A673 (cell line): Measurements from ENCODE around the gene PNMT. TPM values are rescaled to one million over a fixed set of nuclear protein-coding genes. Genes with fewer than 3 reads are reported as not detected.

Experiments
- BruUV-seq: library from RNA; stranded (reverse); fragments of 400-500 nt; replicated peaks from 2 replicates; lab custom pipeline; 2021; lab: Mats Ljungman, UMichigan
- CTCF ChIA-PET: fragments of 300-600 bp; sonication (Branson Sonifier 250); formaldehyde crosslinking; loops from one replicate; lab custom pipeline; 2022; ENCODE audit warnings: antibody characterized with exemption; lab: Charles Lee
- POLR2A ChIA-PET: fragments of 300-600 bp; sonication (Branson Sonifier 250); formaldehyde crosslinking; loops from one replicate; lab custom pipeline; 2022; ENCODE audit warnings: antibody characterized with exemption; ENCODE audit not compliant: low non-redundant PET; lab: Charles Lee
- DNase-seq: peaks from one replicate; pipeline ENCODE4 v3.0.0-alpha.2; 2015; ENCODE audit warnings: low spot score
- H3K27ac ChIP-seq: fragments of 200-600 bp; sonication (generic); 2 replicates; pipeline ENCODE4 v1.5.1; 2016; ENCODE audit warnings: mixed run types, low read depth, mild to moderate bottlenecking, mixed read lengths, antibody characterized with exemption, low read length; ENCODE audit not compliant: poor library complexity, severe bottlenecking
- H3K27me3 ChIP-seq: fragments of 200-600 bp; sonication (generic); replicated peaks from 2 replicates; pipeline ENCODE4 v1.6.1; 2017; ENCODE audit warnings: mixed run types, low read depth, mild to moderate bottlenecking, mixed read lengths, antibody characterized with exemption, low read length; ENCODE audit not compliant: insufficient read depth, poor library complexity
- H3K36me3 ChIP-seq: fragments of 200-600 bp; sonication (generic); 2 replicates; pipeline ENCODE4 v1.6.1; 2016; ENCODE audit warnings: mixed run types, mild to moderate bottlenecking, mixed read lengths, antibody characterized with exemption, low read length; ENCODE audit not compliant: insufficient read depth, poor library complexity, severe bottlenecking
- H3K4me1 ChIP-seq: fragments of 200-600 bp; sonication (generic); 2 replicates; pipeline ENCODE4 v1.6.1; 2017; ENCODE audit warnings: mixed run types, mild to moderate bottlenecking, mixed read lengths, antibody characterized with exemption, low read length; ENCODE audit not compliant: insufficient read depth, poor library complexity, severe bottlenecking
- H3K4me3 ChIP-seq: fragments of 200-600 bp; sonication (generic); 2 replicates; pipeline ENCODE4 v1.5.1; 2016; ENCODE audit warnings: low read depth, mixed run types, mild to moderate bottlenecking, mixed read lengths, low read length; ENCODE audit not compliant: poor library complexity, severe bottlenecking
- H3K9me3 ChIP-seq: fragments of 200-600 bp; sonication (generic); 2 replicates; pipeline ENCODE4 v1.6.1; 2016; ENCODE audit warnings: mixed run types, low read depth, mild to moderate bottlenecking, mixed read lengths, antibody characterized with exemption, low read length; ENCODE audit not compliant: poor library complexity, severe bottlenecking
- EZH2 ChIP-seq: fragments of 200-600 bp; sonication (generic); IDR thresholded peaks from 2 replicates; pipeline ENCODE4 v1.6.1; 2017; ENCODE audit warnings: borderline replicate concordance, low read depth, mild to moderate bottlenecking, mixed read lengths, antibody characterized with exemption, low read length; ENCODE audit not compliant: poor library complexity, severe bottlenecking
- intact Hi-C: fragments of 100-400 bp; cut with micrococcal nuclease; formaldehyde crosslinking; loops from one replicate; pipeline ENCODE4 v1.10.0; 2022; ENCODE audit not compliant: unreplicated experiment
- total RNA-seq: library from RNA; stranded (reverse); gene quantifications from 2 replicates; pipeline ENCODE4 v1.2.3, GENCODE V29; 2021
- TF ChIP-seq, protein P1 (sequence below): fragments of 300-800, 200-600 bp; sonication (generic); conservative IDR thresholded peaks from 2 replicates; pipeline ENCODE4 v1.5.1; 2017; ENCODE audit warnings: low read depth, mild to moderate bottlenecking, antibody characterized with exemption, low read length, moderate library complexity, mixed read lengths

Gene PNMT
- total RNA-seq, 1 experiment from 2014 or later, result not detected

- intact Hi-C loops, result no loop called here
- ChIA-PET CTCF (no interaction called here), POLR2A (no interaction called here)
- Histone ChIP-seq H3K27me3 (no peaks in the 10 kb centered on the region), H3K36me3 (no peaks in the 10 kb centered on the region), H3K4me3 (no peak overlapping the region), H3K27ac (no peak overlapping the region), H3K9me3 (no peaks in the 10 kb centered on the region), H3K4me1 (no peaks in the 10 kb centered on the region)
- no peak for TF ChIP-seq EZH2
- TF ChIP-seq, protein P1, sequence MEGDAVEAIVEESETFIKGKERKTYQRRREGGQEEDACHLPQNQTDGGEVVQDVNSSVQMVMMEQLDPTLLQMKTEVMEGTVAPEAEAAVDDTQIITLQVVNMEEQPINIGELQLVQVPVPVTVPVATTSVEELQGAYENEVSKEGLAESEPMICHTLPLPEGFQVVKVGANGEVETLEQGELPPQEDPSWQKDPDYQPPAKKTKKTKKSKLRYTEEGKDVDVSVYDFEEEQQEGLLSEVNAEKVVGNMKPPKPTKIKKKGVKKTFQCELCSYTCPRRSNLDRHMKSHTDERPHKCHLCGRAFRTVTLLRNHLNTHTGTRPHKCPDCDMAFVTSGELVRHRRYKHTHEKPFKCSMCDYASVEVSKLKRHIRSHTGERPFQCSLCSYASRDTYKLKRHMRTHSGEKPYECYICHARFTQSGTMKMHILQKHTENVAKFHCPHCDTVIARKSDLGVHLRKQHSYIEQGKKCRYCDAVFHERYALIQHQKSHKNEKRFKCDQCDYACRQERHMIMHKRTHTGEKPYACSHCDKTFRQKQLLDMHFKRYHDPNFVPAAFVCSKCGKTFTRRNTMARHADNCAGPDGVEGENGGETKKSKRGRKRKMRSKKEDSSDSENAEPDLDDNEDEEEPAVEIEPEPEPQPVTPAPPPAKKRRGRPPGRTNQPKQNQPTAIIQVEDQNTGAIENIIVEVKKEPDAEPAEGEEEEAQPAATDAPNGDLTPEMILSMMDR, result no peak
- BruUV-seq, result no TSS peak
- DNase-seq, result no peak
Measured at GRCh38 chr17:39678340-39679116, 10.3 kb downstream of the PNMT start.

GRCh38 chr17:39679521-39680192, 11.4 kb downstream of the PNMT start:
- ChIA-PET CTCF (no interaction called here), POLR2A (no interaction called here)
- TF ChIP-seq, protein P1, result no peak
- no peak for TF ChIP-seq EZH2
- Histone ChIP-seq H3K9me3 (no peaks in the 10 kb centered on the region), H3K36me3 (no peaks in the 10 kb centered on the region), H3K4me3 (no peak overlapping the region), H3K4me1 (no peaks in the 10 kb centered on the region), H3K27ac (no peak overlapping the region), H3K27me3 (no peaks in the 10 kb centered on the region)
- no TSS peak for BruUV-seq
- DNase-seq, result no peak
- intact Hi-C loops, result no loop called here

GRCh38 chr17:39683295-39683939, 15.2 kb downstream of the PNMT start:
- Histone ChIP-seq H3K27me3 (no peaks in the 10 kb centered on the region), H3K9me3 (no peaks in the 10 kb centered on the region), H3K27ac (no peak overlapping the region), H3K36me3 (no peaks in the 10 kb centered on the region), H3K4me3 (no peak overlapping the region), H3K4me1 (no peaks in the 10 kb centered on the region)
- intact Hi-C loops, result no loop called here
- TF ChIP-seq EZH2, result no peak
- TF ChIP-seq, protein P1, result no peak
- ChIA-PET POLR2A (no interaction called here), CTCF (no interaction called here)
- BruUV-seq, result no TSS peak
- DNase-seq, result no peak
